H54 (cell line): ENCODE results near the gene LCN1.

Experiments used
- DNase-seq: peaks from one replicate; pipeline ENCODE4 v3.0.0; 2011; ENCODE audit warnings: low spot score, mixed read lengths; ENCODE audit not compliant: insufficient read length
- FAIRE-seq: peaks from 3 replicates; lab custom pipeline; 2011; peaks lifted over from hg19 to GRCh38; lab: Jason Lieb, UNC
- POLR2A ChIP-seq: IDR thresholded peaks from 2 replicates; pipeline ENCODE4 v1.6.1; 2011; ENCODE audit warnings: low read depth, mild to moderate bottlenecking, low read length

Gene LCN1

GRCh38 chr9:135562235-135562745 lies 41.0 kb downstream of the LCN1 start:
- FAIRE-seq (no peak), DNase-seq (no peak)
- TF ChIP-seq POLR2A: no peak

DNA sequence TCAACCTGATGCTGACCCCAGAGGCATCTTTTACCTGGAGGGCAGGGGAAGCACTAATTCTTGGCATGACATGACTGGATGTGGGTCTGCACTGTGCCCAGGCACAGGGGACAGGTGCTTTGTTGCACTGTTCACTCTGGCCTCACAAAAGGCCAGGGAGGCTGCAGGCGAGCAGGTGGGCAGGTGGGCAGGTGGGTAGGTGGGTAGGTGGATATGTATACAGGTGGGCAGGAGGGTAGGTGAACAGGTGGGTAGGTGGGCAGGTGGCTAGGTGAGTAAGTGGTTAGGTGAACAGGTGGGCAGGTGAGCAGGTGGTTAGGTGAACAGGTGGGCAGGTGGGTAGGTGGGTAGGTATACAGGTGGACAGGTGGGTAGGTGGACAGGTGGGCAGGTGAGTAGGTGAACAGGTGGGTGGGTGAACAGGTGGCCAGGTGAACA lies 41.8 kb downstream of the LCN1 start:
- no peak for DNase-seq
- no peak for FAIRE-seq
- no peak for TF ChIP-seq POLR2A

- TF ChIP-seq POLR2A: no peak
- no peak for DNase-seq
- FAIRE-seq: no peak
These were observed 42.6 kb downstream of the LCN1 start for GRCh38 chr9:135563858-135564257.

GRCh38 chr9:135565141-135565628 lies 43.9 kb downstream of the LCN1 start:
- no peak for TF ChIP-seq POLR2A
- no peak for DNase-seq
- FAIRE-seq: no peak

DNA sequence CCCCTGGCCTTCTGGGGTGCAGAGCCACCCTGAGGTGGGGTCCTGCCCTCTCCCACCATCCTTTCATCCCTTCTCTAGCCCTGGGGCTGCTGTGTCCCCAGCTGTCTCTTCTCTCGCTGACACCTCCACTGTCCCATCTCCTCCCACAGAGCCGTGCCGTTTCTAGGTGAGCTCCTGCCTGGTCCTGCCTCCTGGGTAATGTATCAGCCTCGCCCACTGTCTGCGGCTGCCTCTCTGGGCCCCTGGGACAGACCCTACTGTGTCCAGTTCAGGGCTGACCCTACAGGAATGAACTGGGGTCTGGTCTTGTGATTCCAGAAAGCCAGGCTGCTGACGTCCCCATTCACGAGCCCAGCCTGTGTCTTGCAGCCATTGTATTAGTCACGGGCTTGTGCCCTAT lies 44.4 kb downstream of the LCN1 start:
- no peak for DNase-seq
- FAIRE-seq: no peak
- no peak for TF ChIP-seq POLR2A

DNA sequence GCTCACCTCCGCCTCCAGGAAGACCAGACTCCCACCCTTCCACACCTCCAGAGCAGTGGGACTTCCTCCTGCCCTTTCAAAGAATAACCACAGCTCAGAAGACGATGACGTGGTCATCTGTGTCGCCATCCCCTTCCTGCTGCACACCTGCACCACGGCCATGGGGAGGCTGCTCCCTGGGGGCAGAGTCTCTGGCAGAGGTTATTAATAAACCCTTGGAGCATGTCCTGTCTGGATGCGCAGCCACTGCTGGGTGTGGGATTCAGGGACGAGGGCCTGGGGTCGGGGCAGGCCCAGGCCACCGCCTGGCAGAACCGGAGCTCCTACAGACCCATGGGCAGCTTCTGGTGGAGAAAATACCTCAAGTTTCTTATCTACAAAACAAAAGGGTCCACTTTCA lies 45.3 kb downstream of the LCN1 start:
- FAIRE-seq (no peak), DNase-seq (no peak)
- TF ChIP-seq POLR2A: no peak

DNA sequence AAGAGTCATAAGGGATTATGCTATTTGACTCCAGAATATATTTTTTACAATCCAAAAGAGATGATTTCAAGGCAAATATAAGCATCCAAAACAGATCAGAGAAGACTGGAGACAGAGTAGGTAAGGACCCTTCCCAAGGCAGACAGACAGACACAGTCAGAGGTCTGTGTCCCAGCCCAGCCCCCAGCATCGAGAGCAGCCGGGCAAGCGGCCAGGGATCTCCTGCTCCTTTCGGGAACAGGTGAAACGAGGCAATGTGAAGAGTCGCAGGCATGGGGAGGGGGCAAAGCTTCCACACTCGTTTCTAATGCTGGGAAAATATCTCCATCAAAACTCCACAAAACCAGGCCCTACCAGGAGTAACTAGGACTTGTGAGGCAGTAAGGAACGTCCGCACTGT lies 46.1 kb downstream of the LCN1 start:
- no peak for DNase-seq
- FAIRE-seq: no peak
- no peak for TF ChIP-seq POLR2A

- no peak for FAIRE-seq
- TF ChIP-seq POLR2A: no peak
- no peak for DNase-seq
These were observed 46.8 kb downstream of the LCN1 start for GRCh38 chr9:135568026-135568425.

GRCh38 chr9:135570456-135570855 lies 49.2 kb downstream of the LCN1 start:
- FAIRE-seq (no peak), DNase-seq (no peak)
- no peak for TF ChIP-seq POLR2A

- FAIRE-seq (no peak), DNase-seq (no peak)
- TF ChIP-seq POLR2A: no peak
These were observed 51.0 kb downstream of the LCN1 start for GRCh38 chr9:135572233-135572632.

GRCh38 chr9:135573124-135573523 lies 51.9 kb downstream of the LCN1 start:
- FAIRE-seq (no peak), DNase-seq (no peak)
- no peak for TF ChIP-seq POLR2A

GRCh38 chr9:135574331-135574730 lies 53.1 kb downstream of the LCN1 start:
- no peak for DNase-seq
- no peak for TF ChIP-seq POLR2A
- FAIRE-seq: no peak

DNA sequence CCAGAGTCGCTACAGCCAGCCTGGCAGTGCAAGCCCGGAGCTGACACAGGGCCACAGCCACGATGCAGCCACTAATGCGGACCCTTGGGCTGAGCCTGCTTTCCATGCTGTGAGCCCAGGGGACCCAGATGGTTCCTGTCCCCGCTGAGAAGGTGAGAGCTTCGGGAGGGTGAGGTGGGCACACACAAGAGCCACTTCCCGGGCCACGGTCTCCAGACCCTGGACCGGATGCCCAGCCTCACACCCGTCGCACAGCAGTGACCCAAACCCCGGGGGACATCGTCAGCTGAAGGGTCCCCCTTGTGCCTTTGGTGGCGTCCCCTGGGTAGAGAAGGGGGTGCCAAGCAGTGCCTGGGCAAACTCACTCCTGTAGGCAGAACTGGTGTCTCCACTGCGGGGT lies 53.7 kb downstream of the LCN1 start:
- TF ChIP-seq POLR2A: no peak
- FAIRE-seq: no peak
- DNase-seq: no peak
